Stimulated activated CD4-positive, alpha-beta T cell treated with anti-CD3 and anti-CD28 coated beads, Interleukin-4, amount 100 ng/mL, for 24 hours (primary cell): ENCODE results near the gene RARRES1.

ENCODE experiments used
- DNase-seq: peaks from one replicate; pipeline ENCODE4 v3.0.0-alpha.2; 2020

RARRES1 gene

DNA sequence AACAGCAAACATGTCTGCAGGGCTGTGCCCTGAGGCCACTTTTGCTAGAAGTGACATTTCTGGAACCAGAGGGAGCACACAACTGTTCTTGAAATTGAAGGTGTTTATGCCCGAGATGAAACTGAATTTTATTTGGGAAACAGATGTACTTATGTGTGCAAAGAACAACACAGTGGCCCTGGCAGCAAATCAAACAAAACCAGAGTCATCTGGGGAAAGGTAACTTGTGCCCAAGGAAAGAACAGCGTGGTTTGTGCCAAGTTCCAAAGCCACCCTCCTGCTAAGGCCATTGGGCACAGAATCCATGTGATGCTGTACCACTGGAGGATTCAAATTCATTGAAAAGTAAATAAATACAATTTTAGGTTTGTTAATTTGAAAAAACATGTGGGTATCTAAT lies 31.2 kb upstream of the RARRES1 start:
- DNase-seq, result no peak

DNA sequence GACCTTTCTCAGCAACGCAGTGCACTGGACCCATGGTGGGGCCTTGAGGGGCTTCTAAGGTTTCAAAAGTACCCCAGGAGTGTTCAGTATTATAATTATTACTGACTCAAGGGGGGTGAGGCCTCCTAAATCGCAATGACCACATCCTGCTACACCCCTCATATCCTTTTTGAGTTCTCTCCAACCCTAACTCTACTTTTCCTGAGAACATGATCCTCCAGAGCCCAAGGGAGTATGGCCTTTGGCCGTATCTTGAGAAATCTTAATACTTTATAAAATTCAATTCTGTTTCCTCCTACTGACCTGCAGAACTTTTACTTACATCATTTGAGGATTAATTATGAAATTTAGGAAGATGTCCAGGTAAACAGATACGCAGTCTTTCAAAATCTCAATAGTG lies 30.4 kb upstream of the RARRES1 start:
- no peak for DNase-seq

- DNase-seq, result no peak
These were observed 29.1 kb upstream of the RARRES1 start for GRCh38 chr3:158761350-158761749.

DNA sequence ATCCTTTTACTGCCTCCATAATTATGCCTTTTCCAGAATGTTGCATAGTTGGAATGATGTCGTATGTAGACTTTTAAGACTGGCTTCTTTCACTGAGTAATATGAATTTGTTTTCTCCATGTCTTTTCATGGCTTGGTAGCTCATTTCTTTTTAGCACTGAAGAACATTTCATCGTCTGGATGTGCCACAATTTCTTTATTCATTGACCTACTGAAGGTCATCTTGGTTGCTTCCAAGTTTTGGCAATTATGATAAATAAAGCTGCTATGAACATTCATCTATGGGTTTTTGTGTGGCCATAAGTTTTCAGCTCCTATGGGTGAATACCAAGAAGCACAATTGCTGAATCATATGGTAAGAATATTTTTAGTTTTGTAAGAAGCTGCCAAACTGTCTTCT lies 23.2 kb upstream of the RARRES1 start:
- no peak for DNase-seq

- DNase-seq, result no peak
These were observed 21.6 kb upstream of the RARRES1 start for GRCh38 chr3:158753854-158754253.

GRCh38 chr3:158751316-158751715 lies 19.1 kb upstream of the RARRES1 start:
- DNase-seq, result no peak

DNA sequence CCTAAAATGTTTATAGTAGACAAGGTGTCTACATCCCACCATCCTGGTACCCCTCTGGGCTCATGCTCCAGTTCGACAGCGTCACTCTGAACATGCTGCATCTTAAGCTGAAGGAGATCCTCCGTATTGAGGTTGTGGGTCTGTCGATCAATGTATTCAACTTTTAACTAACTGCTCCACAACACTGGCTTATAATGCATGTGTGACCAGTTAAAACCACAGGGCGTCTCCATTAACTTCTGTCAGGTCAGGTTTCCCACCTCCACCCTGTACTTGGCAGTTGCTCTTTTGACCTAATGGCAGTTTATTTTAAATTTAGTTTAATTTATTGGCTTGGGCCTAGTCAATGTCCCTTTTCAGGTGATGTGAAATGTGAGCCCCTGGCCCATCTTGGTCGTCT lies 17.8 kb upstream of the RARRES1 start:
- no peak for DNase-seq

DNA sequence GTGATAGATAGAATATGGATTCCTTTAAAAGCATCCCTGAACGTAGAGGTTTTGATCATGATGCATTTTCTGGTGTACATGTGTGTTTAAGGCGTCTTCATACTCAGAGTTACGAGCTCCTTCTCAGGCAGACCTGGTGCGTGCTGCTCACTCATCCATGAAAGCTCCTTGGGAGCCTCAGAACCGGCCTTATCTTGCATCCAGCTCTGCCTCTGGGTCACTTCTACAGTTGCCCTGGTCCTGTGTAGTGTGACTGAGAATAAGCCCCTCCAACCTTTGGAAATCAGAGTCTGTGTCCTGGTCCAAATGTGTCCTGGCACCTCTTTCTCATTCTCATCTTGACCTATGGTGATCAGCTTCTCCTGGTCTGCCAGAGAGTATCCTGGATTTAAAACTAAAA lies 17.3 kb upstream of the RARRES1 start:
- no peak for DNase-seq

DNA sequence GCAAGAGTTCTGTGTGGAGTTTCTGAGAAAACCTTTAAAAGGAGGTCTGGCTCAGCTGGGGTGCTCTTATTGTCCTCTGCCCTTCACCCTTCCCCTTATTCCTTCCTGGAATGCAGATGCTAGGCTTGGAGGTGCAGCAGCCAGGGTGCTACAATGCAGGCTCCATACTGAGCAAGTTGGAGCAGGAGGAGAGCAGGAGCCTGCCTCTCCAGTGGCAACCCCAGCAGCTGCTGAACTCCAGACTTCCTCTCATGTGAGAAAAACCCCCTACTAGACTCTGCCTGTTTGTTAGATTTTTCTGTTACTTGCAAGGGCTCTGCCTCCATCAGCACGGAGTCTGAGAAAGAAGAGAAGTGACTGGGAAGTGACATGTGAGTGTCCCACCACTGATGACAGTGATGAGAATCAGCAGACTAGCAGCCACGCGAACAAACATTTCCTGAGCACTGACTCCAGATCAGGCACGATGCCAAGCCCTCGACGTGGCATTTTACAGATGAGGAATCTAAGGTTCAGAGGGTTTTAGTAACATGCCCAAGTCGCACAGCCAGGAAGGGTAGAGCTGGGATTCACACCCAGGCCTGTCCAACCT lies 16.1 kb upstream of the RARRES1 start:
- no peak for DNase-seq

DNA sequence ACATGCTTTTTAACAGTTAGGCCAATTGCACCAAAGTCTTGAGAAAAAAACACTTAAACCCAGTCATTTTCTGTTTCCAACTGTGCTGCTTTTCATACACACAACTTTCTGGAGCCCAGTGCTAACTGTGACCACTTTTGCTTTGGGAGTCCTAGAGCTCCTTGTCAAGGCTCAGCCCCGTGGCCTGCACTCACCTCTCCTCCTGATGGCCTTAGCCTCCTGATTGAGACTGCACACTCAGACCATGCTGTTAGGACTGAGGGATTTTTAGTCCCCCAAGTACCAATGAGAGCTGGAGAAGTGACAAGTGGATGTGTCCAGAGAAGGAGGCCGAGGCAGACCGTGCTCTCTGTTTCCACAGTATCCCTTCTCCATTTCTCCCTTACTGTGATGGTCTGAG lies 15.2 kb upstream of the RARRES1 start:
- no peak for DNase-seq

DNA sequence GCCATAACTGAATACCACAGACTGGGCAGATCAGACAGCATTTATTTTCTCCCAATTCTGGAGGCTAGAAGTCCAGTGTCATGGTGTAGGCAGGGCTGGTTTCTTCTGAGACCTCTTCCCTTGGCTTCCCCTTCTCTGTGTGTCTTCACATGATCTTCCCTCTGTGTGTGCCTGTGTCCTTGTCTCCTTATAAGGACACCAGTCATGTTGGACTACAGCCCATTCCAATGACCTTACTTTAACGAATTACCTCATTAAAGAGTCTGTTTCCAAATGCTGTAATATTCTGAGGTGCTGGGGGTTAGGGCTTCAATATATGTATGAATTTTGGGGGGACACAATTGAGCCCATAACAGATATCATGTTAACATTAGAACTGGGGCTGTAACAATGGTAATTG lies 13.3 kb upstream of the RARRES1 start:
- no peak for DNase-seq

DNA sequence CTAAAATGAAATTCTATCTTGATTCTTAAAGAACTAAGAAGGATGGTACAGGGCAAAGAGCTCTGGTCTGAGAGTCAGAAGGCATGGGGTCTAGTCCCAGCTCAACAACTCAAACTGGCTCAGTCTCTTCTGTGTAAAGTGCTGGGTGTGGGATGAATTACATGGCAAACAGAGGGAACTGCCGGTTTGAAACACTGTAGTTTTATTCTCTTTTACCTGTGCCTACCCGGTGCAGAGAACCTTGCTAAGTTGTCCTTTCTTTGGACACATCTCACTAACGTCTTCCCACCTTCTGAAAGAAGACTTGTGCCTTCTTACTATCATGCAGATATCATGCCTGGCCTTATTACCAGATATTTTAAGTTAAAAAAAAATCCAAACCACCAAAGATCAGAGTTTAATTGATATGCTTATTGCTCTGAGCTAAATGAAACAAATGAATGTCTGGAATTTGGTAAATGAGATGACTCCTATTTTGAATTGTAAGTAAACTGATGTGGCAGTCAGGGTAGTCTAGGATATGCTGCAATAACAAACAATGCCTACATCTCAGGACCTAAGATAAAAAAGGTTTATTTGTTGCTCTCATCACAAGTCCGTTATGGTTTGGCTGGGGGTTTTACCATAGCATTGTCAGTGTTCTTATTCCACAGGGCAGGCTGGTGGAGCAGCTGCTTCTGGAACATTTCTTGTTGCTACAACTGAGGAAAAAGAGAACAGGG lies 12.5 kb upstream of the RARRES1 start:
- no peak for DNase-seq

GRCh38 chr3:158743664-158744566 lies 11.7 kb upstream of the RARRES1 start:
- no peak for DNase-seq

GRCh38 chr3:158742871-158743663 lies 10.8 kb upstream of the RARRES1 start:
- DNase-seq, result no peak

DNA sequence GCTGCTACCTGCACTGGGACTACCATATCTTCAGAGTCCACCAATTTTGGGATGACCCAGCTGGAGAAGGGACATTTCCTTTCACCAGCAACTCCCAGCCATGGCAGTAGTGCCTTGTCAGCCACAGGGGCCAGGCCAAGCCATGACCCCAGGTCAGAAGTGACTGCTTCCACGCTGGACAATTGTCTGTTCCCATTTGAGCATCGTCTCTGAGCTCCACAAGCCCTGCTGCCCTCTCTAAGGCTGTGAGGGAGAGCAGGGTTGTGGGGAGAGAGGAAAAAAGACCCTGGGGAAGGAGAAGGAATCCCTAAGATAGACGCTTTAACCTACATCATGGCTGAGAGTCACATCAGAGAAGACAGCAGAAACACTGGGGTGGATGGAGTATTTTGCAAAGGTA lies 7.4 kb upstream of the RARRES1 start:
- DNase-seq, result no peak

- no peak for DNase-seq
These were observed 6.8 kb upstream of the RARRES1 start for GRCh38 chr3:158739078-158739477.

GRCh38 chr3:158738653-158739052 lies 6.4 kb upstream of the RARRES1 start:
- no peak for DNase-seq

DNA sequence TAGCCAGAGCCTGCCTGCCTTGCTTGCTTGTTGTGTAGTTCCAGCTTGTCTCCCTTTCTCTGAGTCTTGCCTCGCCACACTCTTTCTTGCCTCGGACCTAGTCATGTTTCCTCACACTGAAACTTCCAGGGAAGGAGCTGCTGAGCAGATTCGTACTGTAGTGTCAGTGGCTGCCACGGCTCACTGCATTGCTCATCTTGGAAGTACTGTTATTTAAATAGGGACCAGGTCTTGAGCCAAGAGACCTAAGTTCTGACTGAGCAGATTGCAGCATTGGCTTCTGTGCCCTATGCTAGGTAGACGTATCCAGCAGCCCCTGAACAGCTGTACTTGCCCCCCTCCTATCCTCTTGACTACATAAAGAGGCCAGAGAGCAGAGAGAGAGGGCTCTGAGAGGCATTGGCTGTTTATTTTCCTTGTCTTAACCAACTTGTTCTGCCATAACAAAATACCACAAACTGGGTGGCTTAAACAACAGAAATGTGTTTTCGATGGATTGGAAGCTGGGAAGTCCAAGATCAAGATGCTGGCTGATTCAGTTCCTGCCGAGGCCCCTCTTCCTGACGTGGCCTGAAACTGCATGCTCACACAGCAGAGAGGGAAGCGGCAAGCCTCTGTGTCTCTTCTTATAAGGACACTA lies 5.8 kb upstream of the RARRES1 start:
- DNase-seq, result no peak

GRCh38 chr3:158737410-158737809 lies 5.2 kb upstream of the RARRES1 start:
- DNase-seq, result no peak

GRCh38 chr3:158735296-158736033 lies 3.2 kb upstream of the RARRES1 start:
- DNase-seq, result no peak

DNA sequence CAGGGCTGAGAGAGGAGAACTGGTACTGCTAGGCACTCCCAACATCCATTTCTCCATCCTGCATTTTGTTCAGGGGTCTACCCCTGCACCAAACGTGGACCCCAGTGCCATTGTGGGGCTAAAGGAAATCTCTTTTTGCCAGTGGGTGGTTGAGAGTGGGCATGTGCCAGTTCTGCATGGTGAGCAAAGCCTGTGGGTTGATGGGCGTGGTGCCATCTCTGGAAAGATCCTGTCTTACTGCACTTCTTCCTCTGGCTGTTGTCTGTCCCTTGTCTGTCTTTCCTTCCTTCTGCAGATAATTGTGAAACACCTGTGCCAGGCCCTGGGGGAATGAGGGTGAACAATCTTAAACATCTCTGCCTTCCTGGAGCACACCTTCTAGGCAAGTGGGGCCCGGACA lies 1.4 kb upstream of the RARRES1 start:
- no peak for DNase-seq

DNA sequence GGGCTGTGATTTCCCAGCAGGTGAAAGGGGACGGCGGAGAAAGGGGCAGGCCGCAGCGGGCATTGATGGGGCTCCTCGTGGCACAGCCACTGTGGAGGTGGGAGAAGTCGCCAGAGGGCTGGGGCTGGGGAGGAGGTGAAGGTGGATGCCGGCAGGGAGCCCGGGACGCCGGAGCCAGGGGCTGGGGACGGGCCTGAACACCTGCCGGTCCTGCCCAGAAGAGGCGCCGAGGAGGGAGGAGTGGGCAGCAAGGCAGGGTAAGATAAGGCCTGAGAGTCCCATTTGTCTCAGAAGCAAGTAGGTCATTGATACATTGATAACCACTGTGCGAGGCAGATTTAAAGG lies 571 bp upstream of the RARRES1 start:
- no peak for DNase-seq
